HG02610 (cell line): ENCODE measurements around the gene PAX6.

Experiments used
- ATAC-seq: cut with Tn5 transposase; IDR thresholded peaks from one replicate; pipeline ENCODE4 v1.9.1; 2021; ENCODE audit warnings: mild to moderate bottlenecking, moderate library complexity; ENCODE audit not compliant: unreplicated experiment

Gene PAX6

GRCh38 chr11:31822927-31823643 is 12.0 kb upstream of the PAX6 start:
- no peak for ATAC-seq

- ATAC-seq, result no peak
Observed at GRCh38 chr11:31822175-31822926, 11.2 kb upstream of the PAX6 start.

- no peak for ATAC-seq
Observed at GRCh38 chr11:31821766-31822165, 10.6 kb upstream of the PAX6 start.

- no peak for ATAC-seq
Observed at GRCh38 chr11:31821235-31821764, 10.2 kb upstream of the PAX6 start.

GRCh38 chr11:31820438-31820818 is 9.3 kb upstream of the PAX6 start:
- ATAC-seq, result no peak

GRCh38 chr11:31819621-31820437 is 8.7 kb upstream of the PAX6 start:
- ATAC-seq, result no peak

- ATAC-seq, result no peak
Observed at GRCh38 chr11:31818874-31819331, 7.8 kb upstream of the PAX6 start.

- ATAC-seq, result no peak
Observed at GRCh38 chr11:31818425-31818755, 7.3 kb upstream of the PAX6 start.

GRCh38 chr11:31817621-31818424 is 6.7 kb upstream of the PAX6 start:
- no peak for ATAC-seq

GRCh38 chr11:31817054-31817620 is 6.0 kb upstream of the PAX6 start:
- no peak for ATAC-seq

GRCh38 chr11:31816468-31817053 is 5.4 kb upstream of the PAX6 start:
- no peak for ATAC-seq

GRCh38 chr11:31815711-31816467 is 4.8 kb upstream of the PAX6 start:
- no peak for ATAC-seq

- ATAC-seq, result no peak
Observed at GRCh38 chr11:31814176-31814868, 3.2 kb upstream of the PAX6 start.

GRCh38 chr11:31813391-31814175 is 2.5 kb upstream of the PAX6 start:
- no peak for ATAC-seq

GRCh38 chr11:31812383-31813381 is 1.6 kb upstream of the PAX6 start:
- ATAC-seq, result no peak
